HCT116 (cell line): ENCODE measurements around the gene LDB2.

Experiments used
- CTCF ChIP-seq, 3 experiments: fragments of 200-600 bp in 1 of 3; sonication (generic) in 1 of 3; IDR thresholded peaks in 2 of 3; conservative IDR thresholded peaks in 1 of 3; 2 replicates each; pipeline ENCODE4 v1.5.1; 2012 to 2017; ENCODE audit warnings: low read depth in 2 of 3, low read length in 2 of 3, antibody characterized with exemption in 1 of 3, borderline replicate concordance in 1 of 3, control low read depth in 1 of 3, mild to moderate bottlenecking in 1 of 3, mixed read lengths in 1 of 3, mixed run types in 1 of 3, moderate library complexity in 1 of 3; ENCODE audit not compliant: insufficient read depth in 1 of 3
- EZH2phosphoT487 ChIP-seq: fragments of 200-600 bp; IDR thresholded peaks from 2 replicates; pipeline ENCODE4 v1.6.1; 2018; ENCODE audit warnings: antibody characterized with exemption, borderline replicate concordance
- POLR2AphosphoS5 ChIP-seq: IDR thresholded peaks from 2 replicates; pipeline ENCODE4 v1.6.1; 2011; ENCODE audit warnings: mild to moderate bottlenecking, low read depth, low read length, moderate library complexity
- YY1 ChIP-seq: IDR thresholded peaks from 2 replicates; pipeline ENCODE4 v1.6.1; 2011; ENCODE audit warnings: low read length, low read depth, moderate library complexity, mild to moderate bottlenecking; ENCODE audit not compliant: insufficient replicate concordance; ENCODE audit errors: extremely low read depth
- TF ChIP-seq, protein P1 (sequence below): IDR thresholded peaks from 2 replicates; pipeline ENCODE4 v1.6.1; 2012
- TF ChIP-seq, protein P2 (sequence below): IDR thresholded peaks from 2 replicates; pipeline ENCODE4 v1.6.1; 2012; ENCODE audit warnings: low read depth

GRCh38 chr4:16598597-16599206, 299.7 kb downstream of the LDB2 start:
- TF ChIP-seq EZH2phosphoT487 (no peak), YY1 (no peak), CTCF (IDR thresholded peaks at IDR 0.05 in 2 of 3, conservative IDR thresholded peaks at IDR 0.05 in 1 of 3; ENCODE audit: borderline replicate concordance in 1 of 3, insufficient read depth in 1 of 3, low read depth in 2 of 3, low read length in 2 of 3) (no peak), POLR2AphosphoS5 (no peak)
- TF ChIP-seq, protein P1, sequence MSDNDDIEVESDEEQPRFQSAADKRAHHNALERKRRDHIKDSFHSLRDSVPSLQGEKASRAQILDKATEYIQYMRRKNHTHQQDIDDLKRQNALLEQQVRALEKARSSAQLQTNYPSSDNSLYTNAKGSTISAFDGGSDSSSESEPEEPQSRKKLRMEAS: no peak
- TF ChIP-seq, protein P2, sequence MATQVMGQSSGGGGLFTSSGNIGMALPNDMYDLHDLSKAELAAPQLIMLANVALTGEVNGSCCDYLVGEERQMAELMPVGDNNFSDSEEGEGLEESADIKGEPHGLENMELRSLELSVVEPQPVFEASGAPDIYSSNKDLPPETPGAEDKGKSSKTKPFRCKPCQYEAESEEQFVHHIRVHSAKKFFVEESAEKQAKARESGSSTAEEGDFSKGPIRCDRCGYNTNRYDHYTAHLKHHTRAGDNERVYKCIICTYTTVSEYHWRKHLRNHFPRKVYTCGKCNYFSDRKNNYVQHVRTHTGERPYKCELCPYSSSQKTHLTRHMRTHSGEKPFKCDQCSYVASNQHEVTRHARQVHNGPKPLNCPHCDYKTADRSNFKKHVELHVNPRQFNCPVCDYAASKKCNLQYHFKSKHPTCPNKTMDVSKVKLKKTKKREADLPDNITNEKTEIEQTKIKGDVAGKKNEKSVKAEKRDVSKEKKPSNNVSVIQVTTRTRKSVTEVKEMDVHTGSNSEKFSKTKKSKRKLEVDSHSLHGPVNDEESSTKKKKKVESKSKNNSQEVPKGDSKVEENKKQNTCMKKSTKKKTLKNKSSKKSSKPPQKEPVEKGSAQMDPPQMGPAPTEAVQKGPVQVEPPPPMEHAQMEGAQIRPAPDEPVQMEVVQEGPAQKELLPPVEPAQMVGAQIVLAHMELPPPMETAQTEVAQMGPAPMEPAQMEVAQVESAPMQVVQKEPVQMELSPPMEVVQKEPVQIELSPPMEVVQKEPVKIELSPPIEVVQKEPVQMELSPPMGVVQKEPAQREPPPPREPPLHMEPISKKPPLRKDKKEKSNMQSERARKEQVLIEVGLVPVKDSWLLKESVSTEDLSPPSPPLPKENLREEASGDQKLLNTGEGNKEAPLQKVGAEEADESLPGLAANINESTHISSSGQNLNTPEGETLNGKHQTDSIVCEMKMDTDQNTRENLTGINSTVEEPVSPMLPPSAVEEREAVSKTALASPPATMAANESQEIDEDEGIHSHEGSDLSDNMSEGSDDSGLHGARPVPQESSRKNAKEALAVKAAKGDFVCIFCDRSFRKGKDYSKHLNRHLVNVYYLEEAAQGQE: no peak
